Measurements from ENCODE around the gene MAT2A.

Gene MAT2A

DNA sequence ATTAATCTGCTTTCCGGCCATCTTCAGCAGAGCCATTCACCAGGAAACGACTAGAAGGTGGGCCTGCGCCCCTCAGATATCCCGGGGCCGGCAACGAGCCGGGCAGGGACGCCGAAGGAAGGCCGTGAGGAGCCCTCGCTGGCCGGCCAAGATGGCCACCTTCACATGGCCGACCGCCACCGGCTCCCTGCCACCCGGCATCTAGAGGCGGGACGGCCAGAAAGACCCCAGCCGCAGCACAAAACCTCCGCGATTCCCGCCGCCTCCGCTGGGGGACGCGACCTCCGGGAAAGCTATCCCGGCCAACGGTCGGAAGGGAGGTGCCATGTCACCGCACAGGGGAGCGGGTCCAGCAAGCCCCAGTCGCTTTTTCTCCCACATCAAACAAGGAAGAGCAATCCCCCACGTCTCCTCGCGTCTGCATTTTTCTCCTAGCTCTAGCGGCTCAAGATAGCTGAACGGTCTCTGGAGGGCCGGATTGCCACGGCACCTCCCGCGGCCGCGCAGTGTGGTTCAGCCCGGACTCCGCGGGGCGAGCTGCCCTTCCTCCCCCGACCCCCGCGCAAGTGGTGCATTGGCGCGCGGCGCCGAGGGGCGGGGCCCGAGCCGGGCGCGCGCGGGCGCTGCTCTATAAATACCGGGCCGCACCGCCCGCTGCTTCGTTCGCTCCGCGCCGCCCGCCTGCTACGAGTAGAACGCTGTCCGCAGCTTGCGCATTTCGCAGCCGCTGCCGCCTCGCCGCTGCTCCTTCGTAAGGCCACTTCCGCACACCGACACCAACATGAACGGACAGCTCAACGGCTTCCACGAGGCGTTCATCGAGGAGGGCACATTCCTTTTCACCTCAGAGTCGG is at the start of gene MAT2A:
MAT2A (plus strand) TSS at position 662 of the 854 bp plus-strand sequence; CDS start at position 782, 120 bp downstream.
- DNase-seq (ENCODE audit: low read depth, low spot score): peak; percentile 78

- no peak for DNase-seq (ENCODE audit: low read depth, low spot score)
Measured at GRCh38 chr2:85490861-85491755, 47.9 kb upstream of the MAT2A start.

- no peak for DNase-seq (ENCODE audit: low read depth, low spot score)
Measured at GRCh38 chr2:85496436-85496835, 42.5 kb upstream of the MAT2A start.

GRCh38 chr2:85497944-85498630 is 40.9 kb upstream of the MAT2A start:
- no peak for DNase-seq (ENCODE audit: low read depth, low spot score)

DNA sequence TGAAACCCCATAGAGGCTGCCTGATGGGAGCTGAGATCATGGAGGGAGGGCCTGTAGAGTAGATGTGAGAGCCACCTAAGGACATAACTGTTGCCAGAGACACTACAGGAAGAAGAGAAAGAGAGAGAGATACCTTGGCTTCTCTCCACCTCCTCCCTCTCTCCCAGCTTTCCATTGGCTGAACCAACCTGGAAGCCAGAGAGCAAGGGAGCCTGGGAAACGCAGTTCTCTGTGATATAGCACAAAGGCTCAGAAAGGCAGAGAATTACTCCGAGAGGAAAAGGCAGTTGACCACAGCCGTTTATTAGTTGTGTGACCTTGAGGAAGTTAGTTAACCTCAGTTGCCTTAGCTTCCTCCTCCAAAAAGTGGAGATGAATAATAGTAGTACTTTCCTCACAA is 37.7 kb upstream of the MAT2A start:
- no peak for DNase-seq (ENCODE audit: low read depth, low spot score)

GRCh38 chr2:85502720-85503119 is 36.2 kb upstream of the MAT2A start:
- DNase-seq (ENCODE audit: low read depth, low spot score): no peak

GRCh38 chr2:85503168-85503850 is 35.7 kb upstream of the MAT2A start:
- DNase-seq (ENCODE audit: low read depth, low spot score): no peak

GRCh38 chr2:85503851-85504777 is 34.9 kb upstream of the MAT2A start:
- no peak for DNase-seq (ENCODE audit: low read depth, low spot score)

DNA sequence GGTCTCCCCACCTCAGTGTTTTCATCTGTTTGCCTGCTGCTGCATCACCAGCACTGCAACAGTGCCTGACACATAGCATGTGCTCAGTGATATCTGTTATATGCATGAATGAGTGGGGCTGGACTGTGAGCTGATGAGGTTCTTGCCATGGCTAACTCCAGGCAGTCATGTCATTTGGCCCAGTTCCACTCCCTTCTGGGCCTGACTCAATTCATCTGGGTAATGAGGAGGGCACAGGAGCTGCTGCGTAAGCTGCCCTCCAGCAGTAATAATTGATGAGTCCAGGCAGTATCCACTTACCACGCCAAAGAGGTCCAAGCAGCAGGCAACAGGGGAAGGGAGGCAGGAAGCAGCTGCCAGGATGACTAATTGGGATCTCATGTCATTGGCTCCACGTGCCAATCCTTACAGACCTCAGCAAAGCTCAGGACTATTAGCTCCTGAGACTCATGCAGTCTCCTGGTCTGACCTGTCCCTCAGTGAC is 34.1 kb upstream of the MAT2A start:
- DNase-seq (ENCODE audit: low read depth, low spot score): no peak

DNA sequence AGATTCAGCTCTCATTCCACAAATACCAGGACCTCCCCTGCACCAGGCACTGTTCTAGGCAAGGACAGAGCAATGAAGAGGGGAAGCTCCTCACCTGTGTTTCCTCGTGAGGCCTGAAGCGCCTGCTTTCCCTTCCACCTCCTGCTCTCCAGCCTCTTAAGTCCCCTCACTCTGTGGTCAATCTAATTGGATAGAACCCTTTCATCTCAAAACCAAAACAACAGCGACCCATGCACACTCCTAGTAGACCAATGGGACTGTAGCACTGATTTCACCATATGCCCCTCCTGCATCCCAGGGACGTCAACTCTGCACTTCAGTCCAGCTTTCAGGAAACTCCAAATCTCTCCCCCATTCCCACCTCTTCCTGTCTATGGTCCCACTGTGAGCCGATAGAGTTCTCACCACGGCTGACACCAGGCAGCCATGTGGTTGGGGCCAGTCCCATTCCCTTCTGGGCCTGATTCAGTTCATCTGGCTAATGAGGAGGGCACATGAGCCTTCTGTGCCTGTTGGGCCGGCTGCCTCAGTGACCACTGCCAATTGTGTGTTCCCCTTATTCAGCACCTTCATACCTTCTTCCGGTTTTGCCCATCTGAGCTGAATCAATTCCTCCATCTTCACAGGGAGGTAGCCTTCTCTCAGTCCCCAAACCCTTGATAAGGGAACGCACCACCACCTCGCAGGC is 33.3 kb upstream of the MAT2A start:
- DNase-seq (ENCODE audit: low read depth, low spot score): no peak

DNA sequence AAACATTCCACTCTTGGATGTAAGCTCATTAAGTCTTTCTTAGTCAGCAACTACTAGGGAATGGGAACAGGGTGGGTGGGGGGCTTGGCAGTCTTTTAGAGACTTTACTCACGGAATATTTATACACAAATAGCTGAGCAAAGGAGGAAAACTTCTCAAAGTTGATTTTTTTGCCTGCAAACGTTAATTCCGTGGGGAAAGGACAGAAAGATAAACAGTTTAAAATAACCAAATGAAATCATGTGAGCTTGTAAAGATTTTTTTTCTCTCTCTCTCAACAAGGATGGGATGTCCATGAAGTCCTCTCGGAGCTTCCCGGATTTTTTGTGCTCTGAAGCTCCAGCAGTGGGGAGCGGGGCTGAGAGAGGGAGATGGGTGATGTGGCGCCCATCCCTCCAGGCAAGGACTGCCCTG is 32.2 kb upstream of the MAT2A start:
- no peak for DNase-seq (ENCODE audit: low read depth, low spot score)

DNA sequence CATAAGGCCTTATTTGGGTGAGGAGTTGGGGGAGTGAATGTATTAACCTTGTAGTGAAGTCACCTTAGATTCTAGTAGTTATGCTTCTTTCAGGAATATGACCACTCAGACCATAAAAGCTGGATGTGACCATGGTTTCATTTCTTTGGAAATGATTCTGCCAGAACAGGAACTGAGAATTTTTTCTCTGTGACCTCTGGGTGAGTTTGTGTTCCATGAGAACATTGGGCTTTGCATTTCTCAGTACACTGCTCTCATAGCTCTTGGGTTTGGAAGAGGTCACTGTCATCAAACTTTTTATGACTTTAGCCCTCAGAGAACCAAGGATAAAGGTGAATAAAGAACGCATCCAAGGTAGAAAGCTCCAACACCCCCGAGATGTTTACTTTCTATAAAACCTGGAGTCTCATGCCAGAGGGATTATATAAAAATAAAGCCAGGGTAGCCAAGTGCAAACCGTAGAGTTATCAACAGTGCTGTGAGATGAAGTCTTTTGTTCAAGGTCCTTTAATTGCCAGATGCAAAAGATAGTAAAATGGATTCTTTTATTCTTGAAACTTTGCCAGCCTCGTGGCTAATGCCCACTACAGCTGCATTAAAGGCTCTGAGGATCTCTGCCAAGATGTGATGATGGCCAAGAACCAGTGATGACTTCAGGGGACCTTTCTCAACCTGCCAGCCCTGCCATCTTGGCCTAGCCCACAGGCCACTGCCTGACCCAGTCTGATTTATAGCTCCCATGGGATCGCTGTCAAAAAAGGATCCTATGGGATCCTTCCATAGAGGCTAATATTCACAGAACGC is 27.8 kb upstream of the MAT2A start:
- DNase-seq (ENCODE audit: low read depth, low spot score): no peak

- no peak for DNase-seq (ENCODE audit: low read depth, low spot score)
Measured at GRCh38 chr2:85514323-85514722, 24.6 kb upstream of the MAT2A start.

DNA sequence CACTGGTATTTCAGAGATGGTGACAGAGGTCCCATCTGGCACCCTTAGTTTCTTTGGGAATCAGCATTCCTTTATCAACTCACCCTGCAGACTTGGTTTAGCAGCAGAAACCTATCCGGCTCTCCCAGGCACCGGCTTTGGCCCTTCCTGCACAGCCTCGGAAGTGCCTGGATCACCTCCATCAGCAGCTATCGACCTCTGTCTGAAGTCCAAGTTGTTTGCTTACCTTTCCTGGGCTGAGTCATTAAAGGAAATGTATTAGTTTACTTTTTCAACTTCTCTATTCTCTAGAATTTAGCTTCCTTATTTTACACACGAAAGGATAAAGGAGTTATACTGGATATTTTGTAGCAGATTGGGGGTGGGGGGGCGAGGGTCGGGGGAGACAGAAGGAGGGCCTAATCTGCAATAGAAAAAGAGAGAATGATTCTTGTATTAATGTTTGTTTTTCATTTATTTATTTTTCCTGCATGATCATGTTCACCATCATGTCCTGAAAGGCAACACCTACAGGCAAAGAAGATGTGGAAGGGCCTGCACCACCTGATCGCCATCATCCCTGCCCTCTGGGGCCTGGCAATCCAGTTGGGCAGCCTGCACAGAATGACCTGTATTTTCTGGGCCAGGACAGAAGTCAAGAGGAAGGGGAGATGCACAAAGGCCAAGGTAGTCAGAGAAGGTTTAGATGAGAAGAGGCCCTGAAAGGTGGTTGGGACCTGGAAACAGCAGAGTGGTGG is 22.1 kb upstream of the MAT2A start:
- no peak for DNase-seq (ENCODE audit: low read depth, low spot score)

DNA sequence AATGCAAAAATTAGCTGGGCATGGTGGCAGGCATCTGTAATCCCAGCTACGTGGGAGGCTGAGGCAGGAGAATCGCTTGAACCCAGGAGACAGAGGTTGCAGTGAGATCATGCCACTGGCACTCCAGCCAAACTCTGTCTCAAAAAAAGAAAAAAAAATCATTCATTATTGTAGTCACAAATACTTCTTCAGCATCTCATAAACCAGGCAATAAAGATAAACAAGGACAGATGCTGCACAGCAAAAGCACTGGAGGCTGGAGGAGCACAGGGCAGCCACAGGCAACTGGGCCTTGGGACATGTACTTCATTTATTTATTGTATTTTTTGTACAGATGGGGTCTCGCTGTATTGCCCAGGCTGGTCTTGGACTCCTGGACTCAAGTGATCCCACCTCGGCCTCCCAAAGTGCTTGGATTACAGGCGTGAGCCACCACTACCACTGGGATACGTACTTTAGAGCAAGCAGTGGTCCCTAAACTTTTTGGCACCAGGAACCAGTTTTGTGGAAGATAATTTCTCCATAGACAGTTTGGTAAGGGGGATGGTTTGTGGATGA is 16.8 kb upstream of the MAT2A start:
- no peak for DNase-seq (ENCODE audit: low read depth, low spot score)

DNA sequence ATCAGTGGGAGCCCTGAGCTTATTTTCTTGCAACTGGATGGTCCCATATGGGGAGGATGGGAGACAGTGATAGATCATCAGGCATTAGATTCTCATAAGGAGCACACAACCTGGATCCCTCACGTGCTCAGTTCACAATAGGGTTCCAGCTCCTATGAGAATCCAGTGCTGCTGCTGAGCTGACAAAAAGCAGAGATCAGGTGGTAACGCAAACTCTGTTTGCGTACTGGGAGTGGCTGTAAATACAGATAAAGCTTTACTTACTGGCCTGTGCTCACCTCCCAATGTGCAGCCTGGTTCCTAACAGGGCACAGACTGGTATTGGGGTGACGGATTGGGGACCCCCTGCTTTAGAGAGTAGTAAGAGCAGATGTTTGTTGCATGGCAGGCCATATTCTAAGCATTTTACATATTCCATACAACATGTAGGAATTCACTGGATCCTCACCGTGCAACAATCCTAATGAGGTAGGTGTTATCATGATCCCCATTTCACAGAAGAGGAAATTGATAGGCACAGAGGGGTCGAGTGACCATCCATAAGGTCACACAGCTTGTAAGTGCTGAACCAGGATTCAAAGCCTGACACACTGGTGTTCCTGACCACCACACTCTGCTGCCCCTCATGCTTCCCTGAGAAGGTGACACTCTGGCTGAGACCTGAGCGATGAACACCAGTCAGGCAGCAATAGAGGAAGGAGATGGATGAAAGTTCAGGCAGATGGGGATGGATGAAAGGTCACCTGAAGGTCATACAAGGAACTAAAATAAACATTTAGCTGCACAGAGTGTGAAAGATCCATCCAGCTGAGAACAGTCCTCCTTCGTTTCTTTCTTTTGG is 15.7 kb upstream of the MAT2A start:
- DNase-seq (ENCODE audit: low read depth, low spot score): no peak

- no peak for DNase-seq (ENCODE audit: low read depth, low spot score)
Measured at GRCh38 chr2:85523903-85524335, 15.0 kb upstream of the MAT2A start.

Data from activated CD4-positive, CD25-positive, alpha-beta regulatory T cell treated with anti-CD3 and anti-CD28 coated beads, Interleukin-2, amount 50 U/mL, for 16 hours (primary cell).